DMS53 treated with DMSO at 0.1 percent for 48 hours (cell line): ENCODE measurements around the gene WAS.
"Not testable (repeated sequence)": the region's sequence is repeated elsewhere in the genome, so short reads cannot be mapped to it uniquely, and the experiment has no call there.

Experiments
- DNase-seq: peaks from one replicate; lab custom pipeline; 2025; ENCODE audit not compliant: unreplicated experiment; lab: John Stamatoyannopoulos, UW

WAS gene

GRCh38 chrX:48684134-48684533 lies 535 bp downstream of the WAS start:
- DNase-seq, result no peak

GRCh38 chrX:48685416-48685815 lies 1.8 kb downstream of the WAS start:
- no peak for DNase-seq

- no peak for DNase-seq
Measured at GRCh38 chrX:48688531-48689150, 5.0 kb downstream of the WAS start.

DNA sequence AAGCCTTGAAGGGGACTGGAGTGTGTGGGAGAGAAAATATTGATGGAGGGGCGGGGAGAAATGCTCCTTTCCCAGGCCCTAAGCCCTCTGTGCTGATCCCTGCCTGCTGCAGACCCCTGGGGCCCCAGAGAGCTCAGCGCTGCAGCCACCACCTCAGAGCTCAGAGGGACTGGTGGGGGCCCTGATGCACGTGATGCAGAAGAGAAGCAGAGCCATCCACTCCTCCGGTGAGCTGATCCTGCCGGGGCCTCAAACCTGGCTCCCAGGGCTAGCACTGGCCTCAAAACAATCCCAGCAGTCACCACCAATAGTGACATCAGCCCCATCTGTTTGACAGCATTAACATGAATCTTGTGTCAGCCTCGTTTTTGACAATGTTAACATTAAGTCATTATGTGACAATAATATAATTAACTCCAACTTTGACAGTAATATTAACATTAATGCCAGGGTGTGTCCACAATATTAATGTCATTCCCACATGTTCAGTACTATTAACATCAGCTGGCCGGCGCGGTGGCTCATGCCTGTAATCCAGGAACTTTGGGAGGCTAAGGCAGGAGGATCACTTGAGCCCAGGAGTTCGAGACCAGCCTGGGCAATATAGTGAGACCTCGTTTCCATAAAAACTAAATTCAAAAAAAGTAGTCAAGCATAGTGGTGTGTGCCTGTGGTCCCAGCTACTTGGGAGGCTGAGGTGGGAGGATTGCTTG lies 5.8 kb downstream of the WAS start:
- no peak for DNase-seq

DNA sequence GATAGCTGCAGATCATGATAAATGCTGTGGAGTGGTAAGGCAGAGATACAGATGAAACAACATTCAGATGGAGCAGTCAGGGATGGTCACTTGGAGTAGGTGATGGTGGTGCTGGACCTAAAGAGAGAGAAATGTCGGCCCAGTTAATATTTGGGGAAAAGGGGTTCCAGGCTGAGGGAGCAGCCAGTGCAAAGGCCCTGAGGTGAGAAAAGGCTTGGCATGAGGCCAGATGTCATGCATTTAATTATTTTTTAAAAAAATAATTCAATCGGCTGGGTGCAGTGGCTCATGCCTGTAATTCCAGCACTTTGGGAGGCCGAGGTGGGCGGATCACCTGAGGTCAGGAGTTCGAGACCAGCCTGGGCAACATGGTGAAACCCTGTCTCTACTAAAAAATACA lies 8.1 kb downstream of the WAS start:
- not testable (repeated sequence) for DNase-seq

DNA sequence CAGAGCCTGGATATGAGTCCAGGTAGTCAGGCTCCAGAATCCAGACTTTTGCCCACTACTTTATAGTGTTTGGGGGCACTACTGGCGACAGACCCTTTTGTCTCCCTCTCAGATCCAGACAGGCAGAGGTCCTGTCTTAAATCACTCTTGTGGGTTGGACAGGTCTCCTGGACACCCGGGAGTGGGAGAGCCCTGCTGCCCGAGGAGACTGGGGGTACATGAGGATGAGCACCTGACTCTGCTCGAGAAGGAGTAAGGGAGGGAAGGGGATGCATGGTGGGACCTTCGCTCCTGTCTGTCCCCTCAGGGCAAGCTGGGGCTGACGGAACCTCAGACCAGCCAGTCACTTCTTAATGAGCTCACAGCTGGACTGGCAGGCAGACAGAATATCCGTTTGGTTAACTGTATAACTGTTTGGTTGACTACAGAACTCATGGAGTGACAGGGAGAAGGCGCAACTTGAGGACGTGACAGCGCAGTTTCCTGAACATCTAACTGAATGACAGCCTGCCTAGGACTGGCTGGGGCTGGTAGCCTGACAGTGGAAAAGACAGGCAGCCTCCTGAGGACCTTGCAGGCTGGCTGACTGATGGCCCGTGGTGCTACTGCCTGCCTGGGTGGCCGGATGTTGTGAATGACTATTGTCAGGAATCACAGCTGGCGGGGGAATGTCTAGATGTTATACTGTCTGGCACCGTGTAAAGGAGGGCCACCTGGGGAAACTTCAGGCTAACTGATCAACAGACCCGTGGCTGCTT lies 11.4 kb downstream of the WAS start:
- DNase-seq, result no peak

DNA sequence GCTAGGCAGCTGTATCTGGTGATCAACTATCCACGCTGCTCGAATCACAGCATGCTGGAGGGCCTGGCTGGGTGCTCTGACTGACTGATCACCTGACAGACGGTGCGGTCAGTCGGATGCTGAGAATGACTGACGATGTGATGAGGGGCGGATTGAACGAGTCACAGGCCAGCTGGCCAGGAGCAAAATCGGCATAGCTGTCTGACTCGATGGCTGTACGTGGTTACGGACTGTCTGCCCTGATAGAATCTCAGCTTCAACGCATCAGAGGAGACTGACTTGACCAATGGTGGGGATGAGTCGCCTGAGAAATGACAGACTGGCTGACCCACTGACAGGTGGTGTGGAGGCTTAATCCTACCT lies 11.9 kb downstream of the WAS start:
- DNase-seq, result no peak

DNA sequence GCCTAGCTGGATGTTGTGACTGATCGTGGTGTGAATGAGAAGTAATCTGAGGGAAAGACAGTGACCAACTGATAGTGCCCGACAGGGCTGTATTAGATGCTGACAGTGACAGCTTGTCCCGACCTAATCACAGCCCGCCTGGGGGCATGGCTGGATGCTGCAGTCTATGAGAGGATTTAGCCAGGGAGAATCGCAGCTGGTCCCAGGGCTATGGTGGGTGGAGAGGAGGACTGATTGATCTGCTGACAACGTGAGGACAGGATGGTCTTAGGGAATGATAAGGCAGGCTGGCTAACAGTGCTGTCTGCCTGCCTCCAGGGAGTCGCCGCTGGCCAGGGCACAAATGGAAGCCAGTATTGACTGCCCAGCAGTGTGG lies 12.3 kb downstream of the WAS start:
- no peak for DNase-seq

DNA sequence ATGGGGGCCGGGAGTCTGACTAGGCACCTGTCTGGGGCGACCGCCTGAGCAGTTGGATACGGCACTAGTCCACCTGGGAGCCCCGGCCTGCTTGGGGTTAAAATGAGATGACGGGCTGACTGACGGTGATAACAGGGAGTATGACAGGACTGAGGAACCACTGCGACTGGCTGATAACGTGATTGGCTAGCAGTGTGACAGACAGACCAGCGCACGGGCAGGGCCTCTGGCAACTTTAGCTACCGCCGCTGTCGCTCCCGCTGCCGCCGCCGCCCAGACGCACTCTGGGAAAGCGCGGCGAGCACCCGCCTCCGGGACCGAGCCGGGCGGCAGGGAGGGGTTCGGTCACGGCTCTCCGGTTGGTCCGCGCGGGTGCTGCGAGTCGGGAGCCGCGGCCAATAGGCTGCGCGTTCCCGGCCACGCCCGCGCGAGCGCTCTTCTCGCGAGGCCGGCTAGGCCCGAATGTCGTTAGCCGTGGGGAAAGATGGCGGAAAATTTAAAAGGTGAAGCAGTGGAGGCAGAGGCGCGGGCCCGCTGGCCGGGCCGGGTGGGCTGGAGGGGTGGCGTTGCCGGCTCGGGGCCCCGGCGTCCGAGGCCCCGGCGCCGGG lies 12.8 kb downstream of the WAS start, which contains the start of gene SUV39H1:
SUV39H1 (plus strand) TSS at position 434 of the 608 bp plus-strand sequence; CDS start at position 485, 51 bp downstream.
- peak; percentile 71 for DNase-seq

DNA sequence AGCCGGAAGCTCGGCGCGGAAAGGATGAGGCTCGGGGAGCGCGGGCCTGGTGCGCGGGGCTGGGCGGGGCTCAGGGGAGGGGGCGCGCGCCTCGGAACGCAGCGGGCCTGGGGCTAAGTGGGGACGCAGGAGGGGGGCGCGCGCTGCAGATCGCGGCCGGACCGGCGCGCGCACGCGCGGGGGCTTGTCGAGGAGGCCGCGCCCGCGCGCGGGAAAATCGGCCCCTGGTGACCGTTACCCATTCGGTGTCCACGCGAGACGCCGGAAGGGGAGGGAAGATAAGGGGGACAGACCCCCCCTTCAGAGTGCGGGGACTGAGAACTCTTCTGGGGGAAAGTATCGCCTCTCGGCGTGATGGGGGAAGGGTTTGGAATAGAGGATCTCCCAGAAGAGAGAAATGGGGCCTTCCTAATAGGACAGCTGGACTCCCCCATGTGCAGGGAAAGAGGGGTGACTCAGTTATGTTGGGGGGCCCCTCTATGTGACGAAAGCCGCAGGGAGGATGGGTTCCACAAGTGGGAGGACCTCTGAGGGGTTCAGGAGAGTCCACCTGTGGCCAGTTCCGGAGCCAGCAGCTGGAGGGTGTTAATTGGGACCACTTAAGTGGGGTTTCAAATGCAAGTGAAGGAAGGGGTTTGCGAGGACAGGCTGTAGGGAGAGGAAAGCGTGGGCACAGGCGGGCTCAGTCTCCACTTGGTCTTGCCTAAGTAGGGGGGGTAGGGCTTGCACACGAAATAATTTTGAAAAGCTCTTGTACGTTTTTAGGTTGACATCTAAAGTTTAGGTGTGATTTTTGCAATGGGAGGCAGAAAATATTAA lies 13.5 kb downstream of the WAS start:
- DNase-seq, result no peak

GRCh38 chrX:48698306-48698705 lies 14.7 kb downstream of the WAS start:
- no peak for DNase-seq

- no peak for DNase-seq
Measured at GRCh38 chrX:48700246-48700645, 16.6 kb downstream of the WAS start.

DNA sequence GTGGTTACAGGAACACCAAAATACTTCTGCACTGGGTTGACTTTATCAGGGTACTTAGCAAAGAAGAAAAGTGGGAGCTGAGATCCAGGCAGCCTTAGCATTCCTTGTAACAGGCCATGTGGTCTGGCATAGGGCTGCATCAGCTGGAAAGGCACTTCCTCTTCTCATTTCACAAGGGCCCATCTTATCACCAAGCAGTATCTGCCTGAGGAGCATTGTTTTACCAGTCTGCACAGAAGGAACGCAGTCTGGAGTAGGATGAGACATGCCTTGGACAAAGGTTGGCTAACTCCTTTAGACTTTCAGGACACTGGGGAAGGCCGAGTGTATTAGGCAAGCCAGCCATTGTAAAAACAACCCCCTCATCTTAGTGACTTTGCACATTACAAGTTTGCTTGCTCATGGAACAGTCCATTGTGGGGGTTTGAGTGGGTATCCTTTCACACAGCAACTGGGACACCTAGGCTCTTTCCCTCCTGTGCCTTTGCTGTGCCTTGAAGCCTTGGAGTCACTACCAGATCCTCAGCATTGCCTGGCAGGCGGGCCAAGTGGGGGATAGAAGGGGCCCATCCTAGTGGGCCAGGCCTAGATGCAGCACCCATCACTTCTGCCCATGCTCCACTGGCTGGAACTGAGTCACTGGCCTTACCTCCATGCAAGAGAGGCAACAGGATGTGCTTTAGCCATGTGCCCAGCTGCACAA lies 17.5 kb downstream of the WAS start:
- DNase-seq, result no peak

- DNase-seq, result no peak
Measured at GRCh38 chrX:48702032-48702431, 18.4 kb downstream of the WAS start.

DNA sequence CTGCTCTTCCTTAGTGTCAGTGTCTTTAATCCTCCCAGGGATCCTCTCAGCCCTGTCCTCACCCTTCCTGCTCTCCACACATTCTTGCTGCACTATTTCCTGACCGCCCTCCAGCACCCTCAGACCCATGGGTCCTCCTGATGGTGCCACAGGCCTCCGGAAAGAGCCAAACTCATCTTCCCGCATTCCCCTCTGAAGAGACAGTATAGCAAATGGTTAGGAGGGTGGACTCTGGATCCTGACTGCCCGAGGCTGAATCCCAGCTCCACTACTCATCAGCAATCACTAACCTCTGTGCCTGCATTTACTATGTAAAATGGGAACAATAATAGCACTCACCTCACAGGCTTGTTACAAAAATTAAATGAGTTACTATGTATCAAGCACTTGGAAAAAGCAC lies 19.1 kb downstream of the WAS start:
- no peak for DNase-seq

- DNase-seq, result no peak
Measured at GRCh38 chrX:48703228-48703627, 19.6 kb downstream of the WAS start.

GRCh38 chrX:48703642-48704481 lies 20.3 kb downstream of the WAS start:
- no peak for DNase-seq

DNA sequence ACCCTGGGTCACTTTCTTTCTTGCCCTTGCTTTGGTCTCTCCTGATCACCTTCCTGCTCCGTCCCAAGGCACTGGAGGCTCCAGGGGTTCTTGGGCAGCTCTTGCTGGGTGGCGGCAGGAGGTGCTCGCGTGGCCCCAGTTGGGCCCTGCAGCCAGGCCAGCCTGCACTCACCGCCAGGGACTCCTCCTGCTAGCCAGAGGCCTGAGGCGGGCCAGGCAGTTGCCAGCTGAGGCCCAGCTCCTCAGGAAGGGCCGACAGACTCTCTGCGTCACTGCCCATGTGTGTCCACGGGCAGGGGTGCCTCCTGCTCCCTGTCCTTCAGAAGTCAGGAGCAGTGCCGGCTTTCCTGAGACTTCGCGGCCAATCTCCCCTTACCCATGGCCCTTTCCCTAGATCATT lies 22.3 kb downstream of the WAS start:
- DNase-seq, result no peak

DNA sequence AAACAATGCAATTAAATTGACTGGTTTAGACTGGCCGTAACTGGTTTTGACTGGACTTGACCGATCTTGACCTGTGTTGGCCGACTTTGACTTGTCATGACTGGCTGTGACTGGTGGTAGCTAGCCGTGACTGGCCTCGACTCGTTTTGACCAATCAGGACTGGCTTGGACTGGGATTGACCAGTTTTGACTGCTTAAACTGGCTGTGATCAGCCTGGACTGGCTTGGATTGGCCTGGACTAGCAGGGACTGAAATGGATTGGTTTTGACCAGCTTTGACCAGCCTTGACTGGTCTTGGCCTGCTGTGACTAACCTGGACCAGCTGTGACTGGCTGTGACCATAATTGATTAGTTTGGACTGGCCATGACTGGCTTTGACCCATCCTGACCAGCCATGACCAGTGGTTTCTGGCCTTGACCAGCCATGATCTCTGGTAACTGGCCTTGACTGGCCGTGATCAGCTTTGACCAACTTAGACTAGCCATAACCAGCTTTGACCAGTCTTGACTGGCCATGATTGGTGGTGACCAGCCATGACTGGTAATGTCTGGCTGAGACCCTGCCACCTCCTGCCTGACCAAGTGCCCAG lies 26.0 kb downstream of the WAS start:
- DNase-seq, result no peak
